ENCODE measurements around the gene MTSS2.

The MTSS2 gene

DNA sequence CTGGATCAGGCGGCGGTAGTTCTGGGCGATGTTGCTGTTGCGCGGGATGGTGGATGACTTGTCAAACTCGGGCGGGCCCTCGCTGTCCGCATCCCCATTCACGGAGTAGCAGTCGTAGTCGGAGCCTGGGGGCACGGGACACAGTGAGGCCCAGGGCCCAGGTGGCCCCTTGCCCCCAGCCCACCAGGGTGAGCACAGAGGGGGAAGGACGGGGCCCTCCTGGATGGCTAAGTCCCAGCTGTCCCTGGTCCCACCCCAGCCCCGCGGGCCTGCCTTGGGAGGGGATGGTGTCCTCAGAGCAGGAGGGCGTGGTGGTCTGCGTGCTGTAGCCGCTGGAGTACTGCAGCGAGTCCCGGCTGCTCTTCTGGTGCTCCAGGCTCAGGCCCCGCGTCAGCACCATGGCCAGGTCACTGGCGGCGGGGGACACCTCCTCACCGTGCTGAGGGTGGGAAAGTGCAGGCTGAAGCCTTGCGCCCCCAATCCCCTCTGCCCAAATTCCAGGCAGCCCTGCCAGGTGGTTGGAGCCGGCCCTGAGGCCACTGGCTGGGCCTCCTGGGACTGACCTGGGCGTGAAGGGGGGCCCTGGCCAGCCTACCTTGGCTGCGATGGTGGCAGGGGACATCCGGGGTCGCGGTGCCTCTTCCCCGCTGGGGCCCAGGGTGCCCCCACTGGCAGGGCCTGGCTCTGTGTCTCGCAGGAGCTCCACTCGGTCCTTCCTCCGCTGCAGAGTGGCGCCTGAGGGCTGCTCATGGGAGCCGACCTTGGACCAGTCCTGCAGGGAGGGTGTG, 21.3 kb downstream of the MTSS2 start:
- no CpG with 5 or more reads among the region's 39 CpGs for WGBS (ENCODE audit: insufficient coverage, insufficient read length)
- no peak for DNase-seq (ENCODE audit: low read depth, low spot score)
- H3K4me3 ChIP-seq (ENCODE audit: low read length): no peak overlapping the region
- H3K9me3 ChIP-seq (ENCODE audit: control insufficient read depth, insufficient read depth, low read length): no peaks in the 10 kb centered on the region
- no peak overlapping the region for H3K27ac ChIP-seq (ENCODE audit: low read length)
- peaks cover 4% of the 10 kb centered on the region; the same call in 1 of the 2 replicates for H3K4me1 ChIP-seq (ENCODE audit: control insufficient read depth, insufficient read depth, low read length)
- no peaks in the 10 kb centered on the region for H3K27me3 ChIP-seq (ENCODE audit: control insufficient read depth, insufficient read depth, low read length)
- H3K36me3 ChIP-seq (ENCODE audit: control insufficient read depth, insufficient read depth, low read length): peaks cover 10% of the 10 kb centered on the region

DNA sequence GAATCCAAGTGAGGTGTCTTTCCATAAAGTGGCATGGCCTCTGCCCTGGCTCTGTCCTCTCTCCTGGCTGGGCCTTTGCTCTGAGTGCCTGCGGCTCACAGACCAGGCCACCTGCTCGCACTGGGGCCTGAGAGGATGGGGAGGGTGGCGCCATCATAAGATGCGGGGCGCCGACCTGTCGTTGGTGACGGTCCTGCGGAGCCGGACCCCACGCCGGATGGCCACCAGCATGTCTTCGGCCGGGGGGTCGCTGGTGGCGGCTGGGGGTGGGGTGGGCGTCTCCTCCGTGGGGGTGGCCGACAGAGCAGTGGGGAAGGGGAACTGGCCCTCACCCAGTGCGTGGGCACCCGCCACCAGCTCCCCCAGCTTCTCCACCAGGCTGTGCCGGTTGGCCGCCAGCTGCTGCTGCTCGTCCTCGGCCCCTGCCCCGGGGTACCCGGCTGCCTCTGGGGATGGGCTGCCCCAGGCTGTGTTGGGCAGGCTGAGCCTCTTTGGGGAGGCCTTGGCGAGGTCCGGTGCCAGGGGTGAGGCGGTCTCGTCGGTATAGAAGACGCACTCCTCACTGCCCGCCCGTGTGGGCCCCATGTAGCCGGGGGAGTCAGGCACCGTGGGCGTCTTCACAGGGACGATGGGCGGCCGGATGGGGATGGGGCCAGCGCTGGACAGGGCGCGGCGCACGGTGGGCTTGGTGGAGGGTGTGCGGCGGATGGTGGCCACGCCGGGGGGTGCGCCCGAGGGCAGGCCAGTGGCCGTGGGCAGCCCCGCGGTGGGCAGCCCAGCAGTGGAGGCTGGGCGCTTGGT, 22.1 kb downstream of the MTSS2 start:
- no peak overlapping the region for H3K27ac ChIP-seq (ENCODE audit: low read length)
- no CpG with 5 or more reads among the region's 56 CpGs for WGBS (ENCODE audit: insufficient coverage, insufficient read length)

DNA sequence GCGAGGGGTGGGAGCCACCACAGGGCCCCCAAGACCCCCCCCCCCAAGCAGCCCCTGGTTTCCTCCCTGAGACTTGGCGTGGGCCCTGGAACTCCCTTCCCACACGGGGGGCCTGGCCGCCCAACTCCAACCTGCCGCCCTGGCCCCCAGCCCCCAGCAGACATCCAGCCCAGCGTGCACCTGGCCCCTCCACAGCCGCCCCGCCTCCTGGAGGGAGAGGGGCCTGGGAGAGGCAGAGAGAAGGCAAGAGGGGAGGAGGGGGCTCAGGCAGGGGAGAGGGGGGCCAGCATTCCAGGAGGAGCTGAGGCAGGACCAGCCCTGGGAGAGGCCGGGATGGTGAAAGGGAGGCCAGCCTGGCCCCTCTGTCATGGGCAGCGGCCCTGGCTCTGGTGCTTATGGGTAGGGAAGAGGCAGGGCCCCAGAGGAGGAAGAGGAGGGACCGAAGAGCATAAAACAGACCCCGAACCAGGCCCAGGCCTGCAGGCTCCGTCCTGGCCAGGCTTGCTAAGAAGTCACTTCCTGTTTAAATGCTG, 22.8 kb downstream of the MTSS2 start:
- H3K36me3 ChIP-seq (ENCODE audit: control insufficient read depth, insufficient read depth, low read length): peaks cover 10% of the 10 kb centered on the region
- no peaks in the 10 kb centered on the region for H3K27me3 ChIP-seq (ENCODE audit: control insufficient read depth, insufficient read depth, low read length)
- no CpG with 5 or more reads among the region's 13 CpGs for WGBS (ENCODE audit: insufficient coverage, insufficient read length)
- no peaks in the 10 kb centered on the region for H3K9me3 ChIP-seq (ENCODE audit: control insufficient read depth, insufficient read depth, low read length)
- no peak overlapping the region for H3K27ac ChIP-seq (ENCODE audit: low read length)
- H3K4me1 ChIP-seq (ENCODE audit: control insufficient read depth, insufficient read depth, low read length): peaks cover 4% of the 10 kb centered on the region; the same call in 1 of the 2 replicates
- no peak overlapping the region for H3K4me3 ChIP-seq (ENCODE audit: low read length)
- DNase-seq (ENCODE audit: low read depth, low spot score): no peak

More for the DNA sequence above, 22.1 kb downstream of the MTSS2 start:
- DNase-seq (ENCODE audit: low read depth, low spot score): no peak
- H3K4me3 ChIP-seq (ENCODE audit: low read length): no peak overlapping the region
- H3K4me1 ChIP-seq (ENCODE audit: control insufficient read depth, insufficient read depth, low read length): peaks cover 4% of the 10 kb centered on the region; the same call in 1 of the 2 replicates
- peaks cover 10% of the 10 kb centered on the region for H3K36me3 ChIP-seq (ENCODE audit: control insufficient read depth, insufficient read depth, low read length)
- no peaks in the 10 kb centered on the region for H3K27me3 ChIP-seq (ENCODE audit: control insufficient read depth, insufficient read depth, low read length)
- no peaks in the 10 kb centered on the region for H3K9me3 ChIP-seq (ENCODE audit: control insufficient read depth, insufficient read depth, low read length)

DNA sequence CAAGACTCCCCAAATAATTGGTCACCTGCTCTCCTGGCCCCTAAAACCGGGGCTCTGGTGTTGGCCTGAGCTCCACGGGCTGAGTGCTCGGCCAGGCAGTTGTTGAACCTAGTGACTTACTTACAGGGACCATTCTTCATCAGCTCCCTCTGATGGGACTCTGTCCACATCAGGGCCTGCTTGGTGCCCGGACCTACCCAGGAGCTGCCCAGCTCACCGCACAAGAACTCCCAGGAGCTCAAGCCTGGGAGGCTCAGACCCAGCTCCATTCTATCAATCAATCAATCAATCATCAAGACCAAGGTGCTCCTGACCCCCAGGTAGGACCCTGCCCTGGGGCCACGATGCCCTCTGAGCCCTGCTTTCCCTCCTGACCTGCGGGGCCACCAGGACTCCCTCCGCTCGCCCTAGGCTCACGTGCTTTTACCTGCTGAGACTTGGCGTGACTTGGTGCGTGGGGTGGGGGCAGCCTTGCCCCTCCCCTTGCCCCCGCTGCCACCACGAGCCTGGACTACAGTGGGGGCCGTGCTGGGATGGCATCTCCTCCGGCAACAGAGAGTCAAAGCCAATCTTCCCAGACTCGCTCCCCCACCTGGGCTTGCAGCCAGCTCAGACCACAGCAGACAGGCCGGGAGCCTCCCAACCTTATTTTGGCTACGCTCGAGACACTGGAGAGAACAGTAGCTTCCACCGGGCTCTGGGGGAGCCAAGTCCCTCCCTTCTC, 23.8 kb downstream of the MTSS2 start:
- H3K36me3 ChIP-seq (ENCODE audit: control insufficient read depth, insufficient read depth, low read length): peaks cover 10% of the 10 kb centered on the region

DNA sequence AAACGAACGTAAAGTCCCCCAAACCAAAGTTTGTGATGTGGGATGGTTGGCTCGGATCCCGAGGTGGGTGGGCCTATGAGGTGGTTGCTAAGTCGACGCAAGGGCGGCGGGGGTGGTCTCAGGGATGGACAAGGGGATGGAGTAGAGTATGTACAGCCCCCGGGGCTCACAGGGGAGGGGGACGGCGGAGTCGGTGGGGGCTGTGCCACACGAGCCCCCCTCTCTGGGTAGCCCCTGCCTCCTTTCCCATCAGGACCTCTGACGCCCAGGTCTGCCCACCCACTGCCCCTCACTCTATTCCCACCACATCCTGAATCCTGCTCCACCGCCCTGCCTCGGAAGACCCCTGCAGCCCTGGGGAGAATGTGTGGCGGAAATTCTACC, 24.3 kb downstream of the MTSS2 start:
- WGBS (ENCODE audit: insufficient coverage, insufficient read length): no CpG with 5 or more reads among the region's 17 CpGs
- no peak for DNase-seq (ENCODE audit: low read depth, low spot score)
- peaks cover 6% of the 10 kb centered on the region; the same call in 1 of the 2 replicates for H3K4me1 ChIP-seq (ENCODE audit: control insufficient read depth, insufficient read depth, low read length)
- no peaks in the 10 kb centered on the region for H3K9me3 ChIP-seq (ENCODE audit: control insufficient read depth, insufficient read depth, low read length)
- no peaks in the 10 kb centered on the region for H3K27me3 ChIP-seq (ENCODE audit: control insufficient read depth, insufficient read depth, low read length)
- H3K36me3 ChIP-seq (ENCODE audit: control insufficient read depth, insufficient read depth, low read length): peaks cover 10% of the 10 kb centered on the region
- H3K27ac ChIP-seq (ENCODE audit: low read length): no peak overlapping the region
- H3K4me3 ChIP-seq (ENCODE audit: low read length): no peak overlapping the region

More for the DNA sequence above, 23.8 kb downstream of the MTSS2 start:
- H3K27me3 ChIP-seq (ENCODE audit: control insufficient read depth, insufficient read depth, low read length): no peaks in the 10 kb centered on the region
- H3K4me3 ChIP-seq (ENCODE audit: low read length): no peak overlapping the region
- no peak for DNase-seq (ENCODE audit: low read depth, low spot score)
- H3K4me1 ChIP-seq (ENCODE audit: control insufficient read depth, insufficient read depth, low read length): peaks cover 4% of the 10 kb centered on the region; the same call in 1 of the 2 replicates
- no peaks in the 10 kb centered on the region for H3K9me3 ChIP-seq (ENCODE audit: control insufficient read depth, insufficient read depth, low read length)
- WGBS (ENCODE audit: insufficient coverage, insufficient read length): no CpG with 5 or more reads among the region's 21 CpGs
- no peak overlapping the region for H3K27ac ChIP-seq (ENCODE audit: low read length)

DNA sequence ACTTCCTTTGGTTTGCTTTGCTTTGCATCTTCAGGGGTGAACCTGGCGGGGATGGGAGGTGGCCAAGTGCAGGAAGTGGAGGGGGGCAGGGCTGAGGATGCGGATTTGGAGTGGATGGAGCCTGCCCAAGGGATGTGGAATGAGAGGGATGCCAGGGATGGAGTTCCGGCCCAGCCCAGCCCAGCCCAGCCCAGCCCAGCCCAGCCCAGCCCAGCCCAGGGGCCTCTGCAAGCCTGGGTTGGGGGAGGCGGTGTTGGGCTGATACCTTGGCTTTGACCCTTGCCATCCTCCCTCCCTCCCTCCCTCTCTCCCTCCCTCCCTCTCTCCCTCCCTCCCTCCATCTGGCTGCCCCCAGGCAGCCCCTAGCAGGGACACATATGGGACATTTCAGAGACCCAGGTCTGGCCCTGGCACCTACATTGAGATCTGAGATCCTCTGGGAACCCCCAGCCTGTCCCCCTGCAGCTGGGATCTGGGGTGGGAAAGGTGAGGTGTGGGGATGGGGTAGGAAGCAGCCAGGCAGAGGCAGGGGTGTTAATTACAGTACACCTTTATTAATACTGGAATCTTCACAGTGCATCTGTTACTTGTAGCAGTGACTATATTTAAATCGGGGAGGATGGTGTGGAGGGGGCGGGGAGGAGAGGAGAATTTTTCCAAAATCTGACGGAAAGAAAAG, 25.0 kb downstream of the MTSS2 start:
- WGBS (ENCODE audit: insufficient coverage, insufficient read length): no CpG with 5 or more reads among the region's 7 CpGs
- DNase-seq (ENCODE audit: low read depth, low spot score): no peak
- no peak overlapping the region for H3K4me3 ChIP-seq (ENCODE audit: low read length)
- H3K36me3 ChIP-seq (ENCODE audit: control insufficient read depth, insufficient read depth, low read length): peaks cover 9% of the 10 kb centered on the region
- peaks cover 6% of the 10 kb centered on the region; the same call in 1 of the 2 replicates for H3K4me1 ChIP-seq (ENCODE audit: control insufficient read depth, insufficient read depth, low read length)
- H3K27ac ChIP-seq (ENCODE audit: low read length): no peak overlapping the region
- no peaks in the 10 kb centered on the region for H3K27me3 ChIP-seq (ENCODE audit: control insufficient read depth, insufficient read depth, low read length)
- H3K9me3 ChIP-seq (ENCODE audit: control insufficient read depth, insufficient read depth, low read length): no peaks in the 10 kb centered on the region

DNA sequence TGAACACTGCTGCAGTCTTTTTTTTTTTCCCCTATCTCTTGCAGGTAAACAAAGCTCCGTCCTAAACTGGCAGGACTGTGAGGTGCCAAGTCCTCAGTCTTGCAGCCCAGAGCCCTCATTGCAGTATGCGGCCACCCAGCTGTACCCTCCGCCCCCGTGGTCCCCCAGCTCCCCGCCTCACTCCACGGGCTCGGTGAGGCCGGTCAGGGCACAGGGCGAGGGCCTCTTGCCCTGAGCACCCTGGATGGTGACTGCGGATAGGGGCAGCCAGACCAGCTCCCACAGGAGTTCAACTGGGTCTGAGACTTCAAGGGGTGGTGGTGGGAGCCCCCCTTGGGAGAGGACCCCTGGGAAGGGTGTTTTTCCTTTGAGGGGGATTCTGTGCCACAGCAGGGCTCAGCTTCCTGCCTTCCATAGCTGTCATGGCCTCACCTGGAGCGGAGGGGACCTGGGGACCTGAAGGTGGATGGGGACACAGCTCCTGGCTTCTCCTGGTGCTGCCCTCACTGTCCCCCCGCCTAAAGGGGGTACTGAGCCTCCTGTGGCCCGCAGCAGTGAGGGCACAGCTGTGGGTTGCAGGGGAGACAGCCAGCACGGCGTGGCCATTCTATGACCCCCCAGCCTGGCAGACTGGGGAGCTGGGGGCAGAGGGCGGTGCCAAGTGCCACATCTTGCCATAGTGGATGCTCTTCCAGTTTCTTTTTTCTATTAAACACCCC, 25.7 kb downstream of the MTSS2 start:
- Histone ChIP-seq H3K4me3 (ENCODE audit: low read length) (no peak overlapping the region), H3K9me3 (ENCODE audit: control insufficient read depth, insufficient read depth, low read length) (no peaks in the 10 kb centered on the region), H3K36me3 (ENCODE audit: control insufficient read depth, insufficient read depth, low read length) (peaks cover 6% of the 10 kb centered on the region), H3K4me1 (ENCODE audit: control insufficient read depth, insufficient read depth, low read length) (peaks cover 6% of the 10 kb centered on the region; the same call in 1 of the 2 replicates), H3K27me3 (ENCODE audit: control insufficient read depth, insufficient read depth, low read length) (no peaks in the 10 kb centered on the region), H3K27ac (ENCODE audit: low read length) (no peak overlapping the region)
- DNase-seq (ENCODE audit: low read depth, low spot score): no peak
- no CpG with 5 or more reads among the region's 16 CpGs for WGBS (ENCODE audit: insufficient coverage, insufficient read length)

DNA sequence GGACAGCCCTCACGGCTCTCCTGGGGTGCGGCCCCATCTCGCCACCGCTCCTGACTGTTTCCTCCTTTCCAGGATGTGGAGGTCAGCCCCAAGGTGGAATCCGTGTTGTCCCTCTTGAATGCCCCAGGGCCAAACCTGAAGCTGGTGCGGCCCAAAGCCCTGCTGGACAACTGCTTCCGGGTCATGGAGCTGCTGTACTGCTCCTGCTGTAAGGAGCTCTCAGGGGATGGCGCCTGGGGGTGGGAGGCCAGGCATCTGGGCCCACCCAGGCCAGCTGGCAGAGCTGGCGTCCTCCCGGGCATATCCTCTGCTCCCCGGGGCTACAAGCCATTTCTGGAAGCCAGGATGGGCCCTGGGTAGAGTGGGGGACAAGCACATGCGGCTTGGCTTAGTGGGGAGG, 26.3 kb downstream of the MTSS2 start:
- no peak overlapping the region for H3K27ac ChIP-seq (ENCODE audit: low read length)
- no peaks in the 10 kb centered on the region for H3K27me3 ChIP-seq (ENCODE audit: control insufficient read depth, insufficient read depth, low read length)
- H3K36me3 ChIP-seq (ENCODE audit: control insufficient read depth, insufficient read depth, low read length): 0 out of 2 replicates have a peak, but pooled peaks cover 2% of the 10 kb centered on the region
- H3K9me3 ChIP-seq (ENCODE audit: control insufficient read depth, insufficient read depth, low read length): no peaks in the 10 kb centered on the region
- no CpG with 5 or more reads among the region's 12 CpGs for WGBS (ENCODE audit: insufficient coverage, insufficient read length)
- H3K4me3 ChIP-seq (ENCODE audit: low read length): no peak overlapping the region
- H3K4me1 ChIP-seq (ENCODE audit: control insufficient read depth, insufficient read depth, low read length): peaks cover 6% of the 10 kb centered on the region; the same call in 1 of the 2 replicates
- DNase-seq (ENCODE audit: low read depth, low spot score): no peak

DNA sequence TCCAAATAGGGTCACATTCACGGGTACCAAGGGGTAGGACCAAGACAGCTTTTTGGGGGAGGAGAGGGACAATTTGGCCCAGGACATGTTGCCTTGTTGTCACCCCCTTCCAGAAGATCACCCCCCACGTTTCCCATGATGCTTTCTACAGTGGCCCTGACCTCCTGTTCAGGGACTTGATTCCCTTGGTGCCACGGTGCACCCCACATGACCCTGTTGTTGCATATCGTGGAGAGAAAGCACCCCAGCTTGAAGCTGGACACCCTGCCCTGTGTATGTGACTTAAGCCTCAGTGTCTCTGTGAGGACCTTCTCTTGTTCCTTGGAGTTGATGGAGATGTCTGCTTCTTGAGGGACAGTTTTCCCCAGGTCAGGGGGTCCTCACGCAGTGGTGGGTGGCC, 26.9 kb downstream of the MTSS2 start:
- no CpG with 5 or more reads among the region's 5 CpGs for WGBS (ENCODE audit: insufficient coverage, insufficient read length)
- Histone ChIP-seq H3K36me3 (ENCODE audit: control insufficient read depth, insufficient read depth, low read length) (no peaks in the 10 kb centered on the region), H3K27ac (ENCODE audit: low read length) (no peak overlapping the region), H3K4me3 (ENCODE audit: low read length) (no peak overlapping the region), H3K9me3 (ENCODE audit: control insufficient read depth, insufficient read depth, low read length) (no peaks in the 10 kb centered on the region), H3K27me3 (ENCODE audit: control insufficient read depth, insufficient read depth, low read length) (no peaks in the 10 kb centered on the region), H3K4me1 (ENCODE audit: control insufficient read depth, insufficient read depth, low read length) (peaks cover 6% of the 10 kb centered on the region; the same call in 1 of the 2 replicates)
- no peak for DNase-seq (ENCODE audit: low read depth, low spot score)
